ENCODE measurements around the gene TMEM95. TPM values are rescaled to one million over a fixed set of nuclear protein-coding genes. Genes with fewer than 3 reads are reported as not detected.
"Not testable (repeated sequence)": the region's sequence is repeated elsewhere in the genome, so short reads cannot be mapped to it uniquely, and the experiment has no call there.

The TMEM95 gene
- total RNA-seq, 1 donor from 2014 or later, result not detected

DNA sequence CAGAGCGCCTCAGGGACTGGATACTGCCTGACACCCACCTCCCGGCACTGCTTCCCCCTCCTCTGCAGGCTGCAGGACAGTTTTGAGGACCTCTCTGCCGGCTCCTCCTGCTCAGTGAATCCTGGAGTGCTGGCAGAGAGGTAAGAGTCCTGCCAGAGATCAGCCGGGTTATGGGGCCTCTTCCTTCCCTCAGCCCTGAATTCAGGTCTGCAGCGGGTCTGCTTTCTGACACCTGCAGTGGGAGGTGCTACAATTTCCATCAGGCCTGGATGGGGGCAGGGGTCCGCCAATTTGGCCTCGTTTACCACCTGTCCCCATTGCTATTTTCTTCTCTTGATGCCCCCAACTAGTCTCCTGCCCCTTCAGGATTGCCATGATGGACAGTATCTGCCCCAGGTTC, 22.8 kb upstream of the TMEM95 start:
- H3K4me3 Mint-ChIP-seq (ENCODE audit: unreplicated experiment), result no peak overlapping the region
- TF ChIP-seq, protein P1, sequence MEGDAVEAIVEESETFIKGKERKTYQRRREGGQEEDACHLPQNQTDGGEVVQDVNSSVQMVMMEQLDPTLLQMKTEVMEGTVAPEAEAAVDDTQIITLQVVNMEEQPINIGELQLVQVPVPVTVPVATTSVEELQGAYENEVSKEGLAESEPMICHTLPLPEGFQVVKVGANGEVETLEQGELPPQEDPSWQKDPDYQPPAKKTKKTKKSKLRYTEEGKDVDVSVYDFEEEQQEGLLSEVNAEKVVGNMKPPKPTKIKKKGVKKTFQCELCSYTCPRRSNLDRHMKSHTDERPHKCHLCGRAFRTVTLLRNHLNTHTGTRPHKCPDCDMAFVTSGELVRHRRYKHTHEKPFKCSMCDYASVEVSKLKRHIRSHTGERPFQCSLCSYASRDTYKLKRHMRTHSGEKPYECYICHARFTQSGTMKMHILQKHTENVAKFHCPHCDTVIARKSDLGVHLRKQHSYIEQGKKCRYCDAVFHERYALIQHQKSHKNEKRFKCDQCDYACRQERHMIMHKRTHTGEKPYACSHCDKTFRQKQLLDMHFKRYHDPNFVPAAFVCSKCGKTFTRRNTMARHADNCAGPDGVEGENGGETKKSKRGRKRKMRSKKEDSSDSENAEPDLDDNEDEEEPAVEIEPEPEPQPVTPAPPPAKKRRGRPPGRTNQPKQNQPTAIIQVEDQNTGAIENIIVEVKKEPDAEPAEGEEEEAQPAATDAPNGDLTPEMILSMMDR (IDR thresholded peaks at IDR 0.05; ENCODE audit: partially characterized antibody, unreplicated experiment), result no peak

GRCh38 chr17:7332600-7333069, 22.3 kb upstream of the TMEM95 start:
- not testable (repeated sequence) for H3K4me1 Mint-ChIP-seq (ENCODE audit: low read depth, unreplicated experiment); H3K4me3 Mint-ChIP-seq (ENCODE audit: unreplicated experiment); H3K9me3 Mint-ChIP-seq (ENCODE audit: unreplicated experiment); DNase-seq; H3K27ac Mint-ChIP-seq (ENCODE audit: unreplicated experiment); H3K36me3 Mint-ChIP-seq (ENCODE audit: unreplicated experiment); H3K27me3 Mint-ChIP-seq (ENCODE audit: unreplicated experiment)

More for the DNA sequence above, 22.8 kb upstream of the TMEM95 start:
- H3K27ac Mint-ChIP-seq (ENCODE audit: unreplicated experiment), result no peak overlapping the region
- peaks cover 2% of the 10 kb centered on the region for H3K27me3 Mint-ChIP-seq (ENCODE audit: unreplicated experiment)
- peaks cover 8% of the 10 kb centered on the region for H3K4me1 Mint-ChIP-seq (ENCODE audit: low read depth, unreplicated experiment)
- DNase-seq, result no peak
- no peaks in the 10 kb centered on the region for H3K36me3 Mint-ChIP-seq (ENCODE audit: unreplicated experiment)
- peaks cover 5% of the 10 kb centered on the region for H3K9me3 Mint-ChIP-seq (ENCODE audit: unreplicated experiment)

DNA sequence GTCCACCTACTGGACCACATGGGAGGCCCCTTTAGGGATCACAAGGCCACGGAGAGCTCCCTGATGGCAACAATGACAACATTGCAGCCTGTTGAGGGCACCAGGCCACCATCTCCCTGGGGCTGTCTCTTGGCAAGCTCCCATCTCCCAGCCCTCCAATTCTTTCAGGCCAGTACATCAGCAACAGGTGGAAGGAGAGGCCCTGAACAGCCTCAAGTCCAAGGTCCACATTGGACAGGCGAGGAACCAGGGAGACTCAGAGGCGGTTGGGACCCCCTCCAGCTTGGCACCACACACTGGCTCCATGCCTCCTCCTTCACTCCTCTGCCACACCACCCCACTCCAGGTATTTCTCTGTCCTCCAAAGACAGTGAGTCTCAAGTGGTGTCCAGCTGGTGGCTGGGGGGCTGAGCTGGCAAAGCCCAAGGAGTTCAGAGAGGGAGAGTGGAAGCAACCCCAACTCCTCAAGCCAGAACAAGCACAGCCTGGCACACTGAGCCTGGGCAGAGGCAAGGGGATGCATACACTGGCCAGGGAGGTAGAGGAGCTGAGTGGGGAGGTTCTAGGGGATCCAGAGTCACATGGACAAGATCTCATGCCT, 19.9 kb upstream of the TMEM95 start:
- Mint-ChIP-seq H3K4me3 (ENCODE audit: unreplicated experiment) (no peak overlapping the region), H3K36me3 (ENCODE audit: unreplicated experiment) (no peaks in the 10 kb centered on the region), H3K27me3 (ENCODE audit: unreplicated experiment) (no peaks in the 10 kb centered on the region), H3K9me3 (ENCODE audit: unreplicated experiment) (no peaks in the 10 kb centered on the region), H3K27ac (ENCODE audit: unreplicated experiment) (no peak overlapping the region), H3K4me1 (ENCODE audit: low read depth, unreplicated experiment) (no peaks in the 10 kb centered on the region)
- DNase-seq, result no peak
- TF ChIP-seq, protein P1 (IDR thresholded peaks at IDR 0.05; ENCODE audit: partially characterized antibody, unreplicated experiment), result no peak

DNA sequence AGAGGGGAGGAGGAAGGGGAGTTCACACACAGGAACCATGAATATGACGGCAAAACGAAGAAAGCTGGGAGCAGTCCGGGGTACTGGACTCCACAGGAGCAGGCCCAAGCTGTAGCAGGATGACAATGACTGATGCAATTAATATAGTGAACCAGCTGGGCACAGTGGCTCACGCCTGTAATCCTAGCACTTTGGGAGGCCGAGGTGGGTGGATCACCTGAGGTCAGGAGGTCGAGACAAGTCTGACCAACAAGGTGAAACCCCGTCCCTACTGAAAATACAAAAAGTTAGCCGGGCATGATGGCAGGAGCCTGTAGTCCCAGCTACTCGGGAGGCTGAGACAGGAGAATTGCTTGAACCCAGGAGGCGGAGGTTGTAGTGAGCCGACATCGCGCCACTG, 19.2 kb upstream of the TMEM95 start:
- not testable (repeated sequence) for H3K4me1 Mint-ChIP-seq (ENCODE audit: low read depth, unreplicated experiment); DNase-seq; H3K9me3 Mint-ChIP-seq (ENCODE audit: unreplicated experiment); H3K27me3 Mint-ChIP-seq (ENCODE audit: unreplicated experiment); H3K4me3 Mint-ChIP-seq (ENCODE audit: unreplicated experiment); H3K36me3 Mint-ChIP-seq (ENCODE audit: unreplicated experiment); H3K27ac Mint-ChIP-seq (ENCODE audit: unreplicated experiment)

GRCh38 chr17:7336240-7337175, 18.4 kb upstream of the TMEM95 start, which contains the start of gene ACAP1:
TSS of gene ACAP1 (plus strand) at chr17:7336529. CDS start at chr17:7336735, 206 bp downstream.
- no peaks in the 10 kb centered on the region for H3K36me3 Mint-ChIP-seq (ENCODE audit: unreplicated experiment)
- peaks cover 2% of the 10 kb centered on the region for H3K27me3 Mint-ChIP-seq (ENCODE audit: unreplicated experiment)
- H3K4me3 Mint-ChIP-seq (ENCODE audit: unreplicated experiment), result no peak within 1 kb of the TSS
- H3K27ac Mint-ChIP-seq (ENCODE audit: unreplicated experiment), result no peak within 1 kb of the TSS
- peaks cover 2% of the 10 kb centered on the region for H3K9me3 Mint-ChIP-seq (ENCODE audit: unreplicated experiment)
- DNase-seq, result no peak
- TF ChIP-seq, protein P1 (IDR thresholded peaks at IDR 0.05; ENCODE audit: partially characterized antibody, unreplicated experiment), result no peak
- H3K4me1 Mint-ChIP-seq (ENCODE audit: low read depth, unreplicated experiment), result no peaks in the 10 kb centered on the region

- peak overlapping the region; percentile 70 for H3K27ac Mint-ChIP-seq (ENCODE audit: unreplicated experiment)
- not testable (repeated sequence) for H3K4me1 Mint-ChIP-seq (ENCODE audit: low read depth, unreplicated experiment); H3K4me3 Mint-ChIP-seq (ENCODE audit: unreplicated experiment); H3K9me3 Mint-ChIP-seq (ENCODE audit: unreplicated experiment); H3K36me3 Mint-ChIP-seq (ENCODE audit: unreplicated experiment); DNase-seq; H3K27me3 Mint-ChIP-seq (ENCODE audit: unreplicated experiment)
These were observed 17.4 kb upstream of the TMEM95 start for GRCh38 chr17:7337600-7337999.
